Right lobe of liver (tissue), 6 donors: ENCODE data around the gene LYRM1. TPM values are rescaled to one million over a fixed set of nuclear protein-coding genes. Genes with fewer than 3 reads are reported as not detected.

Experiments used
- ATAC-seq, 4 donors: fragments of 200-7000 bp; cut with Tn5 transposase; one replicate each; pipeline ENCODE4 v1.9.1; 2020; ENCODE audit warnings: mild to moderate bottlenecking in 4 of 4, moderate library complexity in 4 of 4
- DNase-seq, 3 donors: peaks; one replicate each; pipeline ENCODE4 v3.0.0-alpha.2; 2020
- H3K27ac ChIP-seq, 3 donors: fragments of 200-600 bp; one replicate each; pipeline ENCODE4 v1.8.0; 2022
- H3K27me3 ChIP-seq, 2 donors: fragments of 200-600 bp; one replicate each; pipeline ENCODE4 v1.8.0; 2022
- H3K36me3 ChIP-seq, 4 donors: fragments of 200-600 bp; sonication (generic) in 1 of 4; one replicate each; pipeline versions ENCODE4 v1.5.1 to v1.8.0; 2017 to 2022; ENCODE audit warnings: control low read depth in 1 of 4
- H3K4me1 ChIP-seq, 4 donors: fragments of 200-600 bp; sonication (generic) in 1 of 4; one replicate each; pipeline versions ENCODE4 v1.5.1 to v1.8.0; 2017 to 2022; ENCODE audit warnings: control low read depth in 1 of 4
- H3K4me3 ChIP-seq, 3 donors: fragments of 200-600 bp; one replicate each; pipeline ENCODE4 v1.8.0; 2022
- H3K9me3 ChIP-seq, 4 donors: fragments of 200-600 bp; sonication (generic) in 1 of 4; one replicate each; pipeline versions ENCODE4 v1.5.1 to v1.8.0; 2017 to 2022; ENCODE audit warnings: control low read depth in 1 of 4
- CTCF ChIP-seq, 4 donors: fragments of 200-600 bp in 3 of 4; fragments of 450-650 bp in 1 of 4; IDR thresholded peaks; one replicate each; pipeline versions ENCODE4 v1.5.1 to v1.8.0; 2016 to 2022; ENCODE audit warnings: antibody characterized with exemption in 4 of 4, mild to moderate bottlenecking in 2 of 4
- POLR2A ChIP-seq: fragments of 450-650 bp; IDR thresholded peaks from one replicate; pipeline ENCODE4 v1.6.1; 2017; ENCODE audit warnings: antibody characterized with exemption, mild to moderate bottlenecking
- WGBS: methylation state at CpG from one replicate; pipeline ENCODE4 v1.1.6; 2018; ENCODE audit warnings: low coverage, low lambda C conversion rate; ENCODE audit not compliant: insufficient coverage; ENCODE audit errors: missing lambda C conversion rate; 5-methylcytosine and 5-hydroxymethylcytosine counted together
- intact Hi-C, 2 donors: fragments of 100-400 bp; cut with DNase I; formaldehyde crosslinking; loops; one replicate each; pipeline versions ENCODE4 v1.11.2 to v1.14.1; 2022
- total RNA-seq, 6 experiments: library from RNA; depleted of rRNA in 2 of 6; stranded (reverse); fragments of >200 nt in 2 of 6; fragmentation: NEBNext Ultra II Directional in 3 of 6; extraction: Animal tissue kit (Norgen Biotek cat#: 25700) in 3 of 6; gene quantifications; one replicate each; pipeline versions ENCODE4 v1.1.0 to v1.2.4, GENCODE V29; 2016 to 2023
- donor health status: DM: no; HTN: yes; CAD: no.
- donor health status: DM: no; HTN: no; CAD: no.
- donor health status: DM: no; HTN: no; CAD: no.
- donor health status: DM: no; HTN: yes; CAD: no.
- donor health status: DM: no; HTN: yes; CAD: no.

The LYRM1 gene
- total RNA-seq, 6 experiments from 2014 or later, result 32.4 to 102 (median 37.9) TPM

- WGBS, result 79% methylated on average over 2 of the region's 3 CpGs
- Histone ChIP-seq H3K27ac (no peak overlapping the region), H3K36me3 (peaks cover 0 to 3% (median under 1%) of the 10 kb centered on the region in 4 donors), H3K9me3 (no peaks in the 10 kb centered on the region), H3K4me3 (no peak overlapping the region), H3K27me3 (no peaks in the 10 kb centered on the region), H3K4me1 (peaks cover 0 to 16% (median 7%) of the 10 kb centered on the region in 4 donors)
- DNase-seq (no peak), ATAC-seq (no peak)
- TF ChIP-seq CTCF (IDR thresholded peaks at IDR 0.05) (no peak), POLR2A (no peak)
- intact Hi-C loops, result loop anchor here (10.0 kb wide), 2 partner anchors 51 to 231 kb away; partner anchors contain the start of genes DCUN1D3 (in 1 of the 2) and LYRM1 (in 1 of the 2)
These were observed 46.5 kb upstream of the LYRM1 start for GRCh38 chr16:20853981-20854620.

GRCh38 chr16:20854963-20855362 is 45.6 kb upstream of the LYRM1 start:
- no peak for TF ChIP-seq CTCF (IDR thresholded peaks at IDR 0.05)
- no peak for TF ChIP-seq POLR2A
- H3K36me3 ChIP-seq, result peaks cover 0 to 10% (median 5%) of the 10 kb centered on the region in 4 donors
- H3K4me3 ChIP-seq, result no peak overlapping the region
- DNase-seq (no peak), ATAC-seq (peak in 1 of 4 donors; percentile 29)
- H3K27ac ChIP-seq, result no peak overlapping the region
- H3K4me1 ChIP-seq, result peaks cover 0 to 15% (median 7%) of the 10 kb centered on the region in 4 donors
- 81% methylated on average over 2 of the region's 2 CpGs for WGBS
- no peaks in the 10 kb centered on the region for H3K9me3 ChIP-seq
- intact Hi-C loops, result loop anchor here (10.0 kb wide), 2 partner anchors 50 to 230 kb away; partner anchors contain the start of genes DCUN1D3 (in 1 of the 2) and LYRM1 (in 1 of the 2)
- no peaks in the 10 kb centered on the region for H3K27me3 ChIP-seq

- H3K4me3 ChIP-seq, result no peak overlapping the region
- no peaks in the 10 kb centered on the region for H3K27me3 ChIP-seq
- H3K4me1 ChIP-seq, result peaks cover 0 to 1% (median 0%) of the 10 kb centered on the region in 4 donors
- H3K9me3 ChIP-seq, result no peaks in the 10 kb centered on the region
- DNase-seq (no peak), ATAC-seq (no peak)
- WGBS, result 100% methylated on average over 1 of the region's 2 CpGs
- TF ChIP-seq POLR2A, result no peak
- TF ChIP-seq CTCF (IDR thresholded peaks at IDR 0.05), result no peak
- intact Hi-C loops, result loop anchor here (10.0 kb wide), 2 partner anchors 48 to 228 kb away; partner anchors contain the start of genes DCUN1D3 (in 1 of the 2) and LYRM1 (in 1 of the 2)
- no peak overlapping the region for H3K27ac ChIP-seq
- H3K36me3 ChIP-seq, result peaks cover 0 to 31% (median 15%) of the 10 kb centered on the region in 4 donors
These were observed 43.3 kb upstream of the LYRM1 start for GRCh38 chr16:20857281-20857680.

GRCh38 chr16:20859229-20859628 is 41.3 kb upstream of the LYRM1 start:
- ATAC-seq (no peak), DNase-seq (no peak)
- TF ChIP-seq CTCF (IDR thresholded peaks at IDR 0.05), result no peak
- no peak for TF ChIP-seq POLR2A
- peaks cover 0 to 31% (median 16%) of the 10 kb centered on the region in 4 donors for H3K36me3 ChIP-seq
- no peaks in the 10 kb centered on the region for H3K27me3 ChIP-seq
- H3K27ac ChIP-seq, result no peak overlapping the region
- H3K4me3 ChIP-seq, result no peak overlapping the region
- no peaks in the 10 kb centered on the region for H3K9me3 ChIP-seq
- WGBS, result 81% methylated on average over 3 of the region's 3 CpGs
- intact Hi-C loops, result loop anchor here (10.0 kb wide), 2 partner anchors 46 to 226 kb away; partner anchors contain the start of genes DCUN1D3 (in 1 of the 2) and LYRM1 (in 1 of the 2)
- no peaks in the 10 kb centered on the region for H3K4me1 ChIP-seq
